Measurements from ENCODE around the gene BPTF.
"Not testable (repeated sequence)": the region's sequence is repeated elsewhere in the genome, so short reads cannot be mapped to it uniquely, and the experiment has no call there.

DNA sequence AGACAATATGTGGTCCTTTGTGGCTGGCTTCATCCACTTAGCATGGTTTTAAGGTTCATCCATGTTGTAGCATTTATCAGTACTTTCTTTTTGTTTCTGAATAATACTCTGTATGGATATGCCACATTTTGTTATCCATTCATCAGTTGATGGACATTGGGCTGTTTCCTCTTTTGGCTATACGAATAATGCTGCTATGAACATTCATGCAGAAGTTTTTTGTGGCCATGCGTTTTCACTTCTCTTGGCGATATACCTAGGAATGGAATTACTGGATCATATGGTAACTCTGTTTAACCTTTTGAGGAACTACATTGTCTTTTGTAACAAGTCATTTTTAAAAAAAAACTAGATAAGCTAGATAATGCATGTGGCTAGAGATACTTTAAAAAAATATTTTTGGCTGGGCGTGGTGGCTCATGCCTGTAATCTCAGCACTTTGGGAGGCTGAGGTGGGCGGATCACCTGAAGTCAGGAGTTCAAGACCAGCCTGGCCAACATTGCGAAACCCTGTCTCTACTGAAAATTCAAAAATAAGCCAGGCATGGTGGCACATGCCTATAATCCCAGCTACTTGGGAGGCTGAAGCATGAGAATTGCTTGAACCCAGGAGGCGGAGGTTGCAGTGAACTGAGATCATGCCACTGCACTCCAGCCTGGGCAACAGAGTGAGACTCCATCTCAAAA lies 85.0 kb downstream of the BPTF start:
- not testable (repeated sequence) for TF ChIP-seq EZH2 (IDR thresholded peaks at IDR 0.05); POLR2AphosphoS5 (IDR thresholded peaks at IDR 0.05; ENCODE audit: borderline replicate concordance, low read depth, low read length)
